Smooth muscle cell of bladder (primary cell): ENCODE data around the gene PHACTR4. TPM values are rescaled to one million over a fixed set of nuclear protein-coding genes. Genes with fewer than 3 reads are reported as not detected.

Experiments used
- total RNA-seq: library from RNA; depleted of rRNA; stranded (reverse); fragments of >200 nt; gene quantifications from 2 replicates; pipeline ENCODE4 v1.2.3, GENCODE V29; 2014

The PHACTR4 gene
- total RNA-seq = 3.1 and 3.7 TPM in 2 replicates

GRCh38 chr1:28369371-28370238 is at the start of gene PHACTR4:
PHACTR4 (plus strand) TSS chr1:28369740; CDS start chr1:28407448, 37,708 bp downstream.

GRCh38 chr1:28505406-28506187 is 136.1 kb downstream of the PHACTR4 start, which contains the start of gene RCC1:
RCC1 (plus strand) TSS chr1:28506043; CDS start chr1:28529867, 23,824 bp downstream.

Other genes starting within 250 kb of the PHACTR4 start
- gene PTAFR, start 193.1 kb upstream of the PHACTR4 start, total RNA-seq = not detected in 2 replicates
- gene DNAJC8, start 136.7 kb upstream of the PHACTR4 start, total RNA-seq = 53.5 and 60.5 TPM in 2 replicates
- gene ATP5IF1, start 133.6 kb upstream of the PHACTR4 start, total RNA-seq = 181 and 203 TPM in 2 replicates
- 19.4 and 27.0 TPM in 2 replicates for gene SESN2, start 110.2 kb upstream of the PHACTR4 start, total RNA-seq
- 20.2 and 26.3 TPM in 2 replicates for gene MED18, start 40.7 kb upstream of the PHACTR4 start, total RNA-seq
- gene RCC1, start 136.3 kb downstream of the PHACTR4 start, total RNA-seq = 33.1 and 70.1 TPM in 2 replicates
- gene TRNAU1AP, start 183.3 kb downstream of the PHACTR4 start, total RNA-seq = 22.8 and 23.3 TPM in 2 replicates
- gene RAB42, start 222.5 kb downstream of the PHACTR4 start, total RNA-seq = 3.6 and 5.1 TPM in 2 replicates